Measurements from ENCODE around the gene MORC3. TPM values are rescaled to one million over a fixed set of nuclear protein-coding genes. Genes with fewer than 3 reads are reported as not detected.
"Not testable (repeated sequence)": the region's sequence is repeated elsewhere in the genome, so short reads cannot be mapped to it uniquely, and the experiment has no call there.

The MORC3 gene
- total and polyA plus RNA-seq, 7 donors, result 12.0 to 59.8 (median 39.5) TPM

GRCh38 chr21:36325373-36326010, 5.5 kb downstream of the MORC3 start:
- H3K4me3 ChIP-seq, result no peak overlapping the region
- peaks cover 0 to 77% (median 69%) of the 10 kb centered on the region in 4 donors for H3K4me1 ChIP-seq
- no peak for TF ChIP-seq POLR2AphosphoS5 (IDR thresholded peaks at IDR 0.05)
- no peak for TF ChIP-seq EP300 (IDR thresholded peaks at IDR 0.05)
- no peak for TF ChIP-seq POLR2A (IDR thresholded peaks at IDR 0.05)
- no peak for TF ChIP-seq CTCF (IDR thresholded peaks at IDR 0.05)
- H3K27me3 ChIP-seq, result no peaks in the 10 kb centered on the region
- intact Hi-C loops (cut with DNase I), result no loop called here
- no peak for DNase-seq
- no peaks in the 10 kb centered on the region for H3K36me3 ChIP-seq
- WGBS, 2 donors, result 82 to 87% methylated on average over 8 of the region's 8 CpGs
- H3K9me3 ChIP-seq, result no peaks in the 10 kb centered on the region
- peak overlapping the region in 2 of 4 donors; percentile 1 to 96 for H3K27ac ChIP-seq

GRCh38 chr21:36330904-36331303, 10.9 kb downstream of the MORC3 start:
- no peak for TF ChIP-seq POLR2A (IDR thresholded peaks at IDR 0.05)
- TF ChIP-seq POLR2AphosphoS5 (IDR thresholded peaks at IDR 0.05), result no peak
- peak; percentile 26 to 64 (median 62) for TF ChIP-seq CTCF (IDR thresholded peaks at IDR 0.05)
- Histone ChIP-seq H3K27me3 (no peaks in the 10 kb centered on the region), H3K27ac (no peak overlapping the region), H3K36me3 (peaks cover 0 to 17% (median 2%) of the 10 kb centered on the region in 4 donors), H3K9me3 (no peaks in the 10 kb centered on the region), H3K4me1 (peaks cover 0 to 54% (median 45%) of the 10 kb centered on the region in 4 donors), H3K4me3 (no peak overlapping the region)
- WGBS, 2 donors, result 27 to 53% methylated on average over 2 of the region's 2 CpGs
- no peak for DNase-seq
- intact Hi-C loops (cut with DNase I), result loop anchor here (5.0 kb wide), 2 partner anchors 69 to 194 kb away; partner anchors contain the start of gene CBR3

GRCh38 chr21:36337099-36337509, 17.1 kb downstream of the MORC3 start:
- intact Hi-C loops (cut with DNase I), result no loop called here
- Histone ChIP-seq H3K27ac (no peak overlapping the region), H3K9me3 (no peaks in the 10 kb centered on the region), H3K4me1 (peaks cover 0 to 17% (median 4%) of the 10 kb centered on the region in 4 donors), H3K36me3 (peaks cover 11 to 72% (median 27%) of the 10 kb centered on the region in 4 donors), H3K27me3 (no peaks in the 10 kb centered on the region), H3K4me3 (no peak overlapping the region)
- WGBS, 2 donors, result 94 to 95% methylated on average over 3 of the region's 3 CpGs
- DNase-seq, result no peak
- no peak for TF ChIP-seq POLR2A (IDR thresholded peaks at IDR 0.05)
- TF ChIP-seq EP300 (IDR thresholded peaks at IDR 0.05), result no peak
- no peak for TF ChIP-seq POLR2AphosphoS5 (IDR thresholded peaks at IDR 0.05)
- no peak for TF ChIP-seq CTCF (IDR thresholded peaks at IDR 0.05)

GRCh38 chr21:36338975-36339374, 19.0 kb downstream of the MORC3 start:
- no peak overlapping the region for H3K4me3 ChIP-seq
- H3K27ac ChIP-seq, result no peak overlapping the region
- TF ChIP-seq CTCF (IDR thresholded peaks at IDR 0.05) (no peak), POLR2AphosphoS5 (IDR thresholded peaks at IDR 0.05) (no peak), POLR2A (IDR thresholded peaks at IDR 0.05) (no peak), EP300 (IDR thresholded peaks at IDR 0.05) (no peak)
- WGBS, 2 donors, result 97 to 98% methylated on average over 10 of the region's 10 CpGs
- no peaks in the 10 kb centered on the region for H3K4me1 ChIP-seq
- H3K9me3 ChIP-seq, result no peaks in the 10 kb centered on the region
- H3K27me3 ChIP-seq, result no peaks in the 10 kb centered on the region
- intact Hi-C loops (cut with DNase I), result no loop called here
- DNase-seq, result no peak
- H3K36me3 ChIP-seq, result peaks cover 14 to 86% (median 38%) of the 10 kb centered on the region in 4 donors

- H3K36me3 ChIP-seq, result peaks cover 20 to 100% (median 54%) of the 10 kb centered on the region in 4 donors
- 96 to 98% methylated on average over 7 of the region's 7 CpGs for WGBS, 2 donors
- DNase-seq; H3K4me1 ChIP-seq; H3K4me3 ChIP-seq; H3K9me3 ChIP-seq; H3K27me3 ChIP-seq; H3K27ac ChIP-seq; intact Hi-C loops (cut with DNase I): not testable (repeated sequence)
These were observed 22.6 kb downstream of the MORC3 start for GRCh38 chr21:36342581-36342980.

Measured in sigmoid colon (tissue), 7 donors.